HG02938 (cell line): ENCODE results near the gene RRBP1.

Experiments
- ATAC-seq: cut with Tn5 transposase; IDR thresholded peaks from one replicate; pipeline ENCODE4 v1.9.1; 2021; ENCODE audit warnings: mild to moderate bottlenecking, moderate library complexity; ENCODE audit not compliant: unreplicated experiment

RRBP1 gene, protein sequence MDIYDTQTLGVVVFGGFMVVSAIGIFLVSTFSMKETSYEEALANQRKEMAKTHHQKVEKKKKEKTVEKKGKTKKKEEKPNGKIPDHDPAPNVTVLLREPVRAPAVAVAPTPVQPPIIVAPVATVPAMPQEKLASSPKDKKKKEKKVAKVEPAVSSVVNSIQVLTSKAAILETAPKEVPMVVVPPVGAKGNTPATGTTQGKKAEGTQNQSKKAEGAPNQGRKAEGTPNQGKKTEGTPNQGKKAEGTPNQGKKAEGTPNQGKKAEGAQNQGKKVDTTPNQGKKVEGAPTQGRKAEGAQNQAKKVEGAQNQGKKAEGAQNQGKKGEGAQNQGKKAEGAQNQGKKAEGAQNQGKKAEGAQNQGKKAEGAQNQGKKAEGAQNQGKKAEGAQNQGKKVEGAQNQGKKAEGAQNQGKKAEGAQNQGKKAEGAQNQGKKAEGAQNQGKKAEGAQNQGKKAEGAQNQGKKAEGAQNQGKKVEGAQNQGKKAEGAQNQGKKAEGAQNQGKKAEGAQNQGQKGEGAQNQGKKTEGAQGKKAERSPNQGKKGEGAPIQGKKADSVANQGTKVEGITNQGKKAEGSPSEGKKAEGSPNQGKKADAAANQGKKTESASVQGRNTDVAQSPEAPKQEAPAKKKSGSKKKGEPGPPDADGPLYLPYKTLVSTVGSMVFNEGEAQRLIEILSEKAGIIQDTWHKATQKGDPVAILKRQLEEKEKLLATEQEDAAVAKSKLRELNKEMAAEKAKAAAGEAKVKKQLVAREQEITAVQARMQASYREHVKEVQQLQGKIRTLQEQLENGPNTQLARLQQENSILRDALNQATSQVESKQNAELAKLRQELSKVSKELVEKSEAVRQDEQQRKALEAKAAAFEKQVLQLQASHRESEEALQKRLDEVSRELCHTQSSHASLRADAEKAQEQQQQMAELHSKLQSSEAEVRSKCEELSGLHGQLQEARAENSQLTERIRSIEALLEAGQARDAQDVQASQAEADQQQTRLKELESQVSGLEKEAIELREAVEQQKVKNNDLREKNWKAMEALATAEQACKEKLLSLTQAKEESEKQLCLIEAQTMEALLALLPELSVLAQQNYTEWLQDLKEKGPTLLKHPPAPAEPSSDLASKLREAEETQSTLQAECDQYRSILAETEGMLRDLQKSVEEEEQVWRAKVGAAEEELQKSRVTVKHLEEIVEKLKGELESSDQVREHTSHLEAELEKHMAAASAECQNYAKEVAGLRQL (N-terminal part only)

DNA sequence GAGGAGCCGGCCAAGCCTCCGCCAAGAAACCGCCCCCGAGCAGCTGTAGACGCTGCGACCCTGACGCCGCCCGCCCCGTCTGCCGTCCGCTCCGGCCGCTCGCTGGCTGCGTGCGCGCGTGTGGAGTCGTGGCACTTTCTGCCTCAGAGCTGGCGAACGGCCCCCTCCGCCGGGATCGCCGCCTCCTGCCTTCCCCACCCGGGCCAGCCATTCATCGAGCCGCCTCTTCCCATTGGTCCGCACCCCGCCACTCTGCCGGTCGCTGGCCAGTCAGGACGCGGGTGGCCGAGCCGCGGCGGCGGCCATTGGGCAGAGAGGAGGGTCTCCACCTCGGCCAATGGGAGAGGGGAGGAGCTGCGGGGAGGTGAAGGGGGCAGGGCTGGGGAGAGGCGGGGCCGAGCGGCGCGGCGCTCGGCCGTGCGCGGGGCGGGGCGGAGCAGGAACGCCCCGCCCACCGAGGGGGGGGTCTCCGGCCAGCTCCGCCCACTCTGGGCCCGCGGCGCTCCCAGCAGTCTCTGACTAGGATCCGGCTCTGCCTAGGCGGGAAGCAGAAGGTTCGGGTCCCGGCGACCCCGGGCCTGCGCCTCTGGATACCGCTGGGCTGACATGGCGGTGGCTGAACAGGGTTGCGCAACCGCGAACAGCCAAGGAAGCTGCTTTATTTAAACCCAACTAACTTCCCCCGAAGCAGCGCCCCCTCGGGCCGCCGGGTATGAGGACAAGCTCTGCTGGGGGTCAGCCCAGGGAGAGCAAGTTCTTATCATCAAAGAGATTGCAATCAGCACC lies at the start of gene RRBP1:
RRBP1 (minus strand) TSS at position 140 of the 786 bp plus-strand sequence. CDS start 21,735 bp downstream, outside the sequence.
- ATAC-seq, result peak; percentile 81

DNA sequence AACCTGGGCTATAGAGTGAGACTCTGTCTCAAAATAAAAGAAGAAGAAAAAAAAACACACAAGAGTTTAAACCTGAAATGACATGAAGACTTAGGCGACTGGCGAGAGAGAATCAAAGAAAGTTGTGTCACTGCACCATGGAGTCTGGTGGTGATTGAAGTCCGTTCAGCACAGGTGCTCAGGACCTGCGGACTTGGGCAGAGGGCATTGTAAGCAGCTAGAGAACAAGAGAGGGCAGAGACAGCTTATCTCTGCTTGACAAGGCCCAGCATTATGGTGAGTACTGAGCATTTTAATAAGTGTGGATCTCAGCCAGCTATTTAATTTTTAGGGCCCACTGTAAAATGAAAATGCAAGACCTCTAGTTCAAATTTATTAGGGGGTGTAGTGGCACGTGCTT lies 49.2 kb upstream of the RRBP1 start:
- no peak for ATAC-seq

DNA sequence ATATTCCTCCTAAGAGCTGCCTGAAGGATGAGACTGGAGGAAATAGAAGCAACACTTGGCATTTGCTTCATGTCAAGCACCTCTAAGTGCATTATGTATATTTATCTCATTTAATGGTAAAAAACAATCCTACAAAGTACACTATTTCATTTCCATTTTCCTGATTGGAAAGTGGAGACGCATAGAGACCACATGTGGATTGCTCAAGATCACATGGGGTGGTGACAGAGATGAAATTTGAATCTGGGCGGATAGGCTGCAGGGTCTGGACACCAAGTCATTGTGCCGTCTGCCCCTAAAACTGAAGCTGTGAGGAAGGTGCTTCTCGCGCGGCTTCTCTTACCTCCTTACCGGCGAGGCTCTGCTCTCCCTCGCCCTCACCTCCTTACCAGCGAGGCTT lies 48.0 kb upstream of the RRBP1 start:
- ATAC-seq, result no peak

DNA sequence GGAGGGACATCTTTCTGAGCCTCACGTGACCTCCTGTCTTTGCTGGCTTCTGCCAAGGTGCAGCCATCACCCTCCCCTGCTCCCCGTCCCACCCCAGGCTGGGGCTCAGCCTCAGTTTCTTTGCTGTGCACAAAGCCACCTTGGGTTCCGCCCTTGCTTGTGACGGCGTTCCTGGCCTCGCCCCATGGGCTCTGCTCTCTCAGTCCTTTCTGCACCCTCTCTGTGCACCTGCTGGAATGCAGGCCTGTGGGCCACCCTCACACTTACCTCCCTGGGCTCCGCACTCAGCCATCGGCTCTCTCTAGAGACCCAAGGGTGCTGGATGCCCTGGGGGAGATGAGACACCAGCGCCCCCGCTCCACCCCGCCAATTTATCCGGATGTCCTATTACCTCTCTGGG lies 46.0 kb upstream of the RRBP1 start:
- no peak for ATAC-seq

DNA sequence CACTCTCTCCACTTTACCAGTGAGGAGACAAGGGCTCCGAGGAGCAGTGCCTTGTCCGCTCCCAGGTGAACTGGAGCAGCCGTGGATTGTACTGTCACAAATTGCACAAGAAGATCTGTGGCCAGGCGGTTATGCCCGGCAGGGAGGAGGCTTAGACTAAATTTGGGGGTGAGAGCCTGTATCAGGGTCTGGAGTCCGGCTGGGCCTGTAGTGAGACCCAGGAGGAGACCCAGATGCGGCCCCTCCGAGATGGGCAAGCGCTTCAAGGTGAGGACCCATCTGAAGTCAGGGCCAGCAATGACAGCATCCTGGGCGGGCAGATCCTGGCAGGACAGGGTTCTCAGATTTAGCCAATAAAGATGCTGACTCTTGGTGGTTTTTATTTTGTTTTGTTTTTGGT lies 45.3 kb upstream of the RRBP1 start:
- ATAC-seq, result no peak

DNA sequence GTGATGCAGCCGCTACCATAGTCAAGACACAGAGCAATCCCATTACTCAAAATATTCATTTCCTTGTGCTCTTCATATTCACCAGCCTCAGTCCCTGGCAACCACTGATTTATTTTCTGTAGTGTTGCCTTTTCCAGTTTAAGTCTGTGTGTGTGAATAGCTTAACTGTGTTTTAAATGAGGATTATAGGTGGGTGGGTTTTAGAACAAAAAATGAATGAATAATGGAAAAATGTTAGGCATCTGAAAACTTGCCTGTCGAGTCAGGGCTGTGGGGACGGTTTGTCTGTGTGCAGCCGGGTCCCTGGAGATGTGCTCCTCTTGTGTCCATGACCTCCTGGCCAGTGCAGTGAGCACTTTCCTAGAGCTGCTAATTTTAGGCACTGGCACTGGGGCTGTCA lies 44.9 kb upstream of the RRBP1 start:
- no peak for ATAC-seq

DNA sequence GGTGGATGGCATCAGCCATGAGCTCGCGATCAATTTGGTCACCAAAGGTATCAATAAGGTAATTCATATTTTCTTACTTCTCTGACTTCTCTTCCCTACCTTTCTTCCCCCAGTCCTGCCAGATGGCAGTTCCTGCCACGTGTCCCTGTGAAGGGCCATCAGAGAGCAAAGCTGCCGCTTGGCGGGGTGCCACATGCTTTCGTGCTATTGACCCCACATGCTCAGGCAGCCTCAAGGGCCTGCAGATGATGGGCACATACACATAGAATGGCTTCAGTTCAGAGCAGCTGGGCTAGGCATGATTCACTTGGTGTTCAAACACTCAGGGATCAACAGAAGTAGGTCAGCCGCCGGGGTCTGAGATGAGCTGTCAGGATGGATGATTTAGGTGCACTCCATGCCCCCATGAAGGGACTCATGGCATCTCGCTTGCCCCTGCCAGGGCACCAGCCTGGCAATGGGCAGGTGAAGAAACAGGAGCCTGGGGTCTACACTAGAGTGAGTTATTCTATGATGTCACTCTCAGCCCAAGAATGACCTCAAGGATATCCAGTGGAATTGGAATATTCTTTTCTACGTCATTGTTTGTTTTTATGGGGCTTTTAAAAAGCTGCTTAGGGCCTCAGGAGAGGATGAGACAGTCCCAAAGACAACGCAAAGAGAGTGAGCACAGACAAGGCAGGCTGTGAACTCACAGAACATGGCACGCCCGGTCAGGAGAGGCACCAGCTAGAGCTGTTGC lies 43.2 kb upstream of the RRBP1 start:
- no peak for ATAC-seq

DNA sequence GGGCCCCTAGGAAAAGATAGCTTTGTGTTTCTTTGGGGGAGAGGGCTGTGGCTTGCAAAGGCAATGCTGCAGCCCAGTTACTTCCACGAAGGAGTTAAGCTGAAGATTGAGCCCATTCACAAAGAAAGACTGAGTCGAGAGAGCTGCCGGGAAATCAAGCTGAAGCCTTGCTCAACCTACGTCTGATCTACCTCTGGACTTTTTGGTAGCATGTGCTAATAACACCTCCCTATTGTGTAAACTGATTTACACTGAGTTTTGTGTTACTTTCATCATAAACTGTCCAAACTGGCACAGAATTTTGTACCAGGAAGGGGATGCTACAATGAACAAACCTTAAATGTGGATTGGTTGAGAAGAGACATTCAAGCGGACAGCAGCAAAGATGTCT lies 41.3 kb upstream of the RRBP1 start:
- no peak for ATAC-seq

DNA sequence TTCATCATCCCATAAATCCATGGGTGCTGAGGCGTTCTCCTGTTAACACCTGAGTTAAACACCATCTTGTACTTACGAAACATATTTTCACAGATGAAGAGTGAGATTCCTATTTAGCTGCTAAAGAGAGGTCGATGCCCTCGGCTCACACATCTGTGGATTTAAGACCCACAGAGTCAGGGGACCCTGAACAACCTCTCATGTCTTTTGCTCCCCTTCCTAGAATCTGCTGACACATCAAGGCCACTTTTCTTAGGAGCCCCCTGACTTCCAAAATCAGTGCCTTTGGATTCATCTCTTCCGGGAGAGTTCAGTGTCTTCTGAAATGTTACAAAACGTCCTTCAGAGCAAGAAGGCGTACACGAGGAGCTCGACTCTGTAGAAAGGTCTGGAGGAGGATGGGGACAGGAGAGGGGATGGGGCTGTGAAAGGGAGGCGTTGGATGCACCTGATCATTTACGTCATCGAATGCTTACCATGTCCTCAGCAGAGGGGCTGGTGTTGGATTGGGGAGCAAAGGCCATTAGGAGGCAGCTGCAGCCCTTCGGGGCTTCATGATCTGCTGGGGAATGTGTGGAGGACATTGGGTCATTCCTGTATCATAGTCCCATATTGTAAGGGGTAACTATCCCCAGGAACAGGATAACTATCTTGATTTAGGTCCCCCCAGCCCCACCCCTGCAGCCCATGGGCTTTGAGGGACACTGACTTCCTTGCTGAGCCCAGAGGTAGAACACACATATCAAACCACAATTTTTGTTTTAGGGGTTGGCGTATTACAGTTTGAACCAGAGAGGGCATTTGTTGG lies 40.7 kb upstream of the RRBP1 start:
- no peak for ATAC-seq

DNA sequence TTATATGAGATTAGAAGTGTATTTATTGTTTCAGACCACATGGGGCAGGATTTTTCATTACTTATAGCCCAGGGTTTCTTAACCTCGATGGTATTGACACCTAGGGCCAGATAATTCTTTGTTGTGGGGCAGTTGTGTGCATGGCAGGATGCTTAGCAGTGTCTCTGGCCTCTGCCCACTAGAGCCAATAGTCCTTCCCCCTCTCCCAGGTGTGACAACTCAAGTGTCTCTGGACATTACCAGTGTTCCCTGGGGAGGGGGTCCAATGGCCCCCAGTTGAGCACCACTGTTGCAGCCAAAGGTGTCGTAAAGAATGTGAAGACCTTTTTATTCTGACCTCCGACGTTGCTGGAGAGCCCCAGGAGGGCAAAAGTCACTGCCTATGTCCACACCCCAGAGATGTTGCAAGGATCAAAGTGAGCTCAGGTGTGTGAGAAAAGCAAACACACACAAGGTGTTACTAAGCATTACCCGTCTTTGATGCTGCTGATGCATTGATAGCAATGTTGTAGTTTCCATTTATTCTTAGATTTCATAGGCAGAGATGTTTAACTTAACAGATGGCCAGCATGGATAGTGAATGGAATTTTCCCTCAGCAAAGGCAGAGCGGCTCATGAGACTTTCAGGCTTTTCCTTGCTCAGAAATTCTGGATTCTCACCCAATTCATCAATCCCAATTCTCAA lies 39.9 kb upstream of the RRBP1 start:
- ATAC-seq, result no peak

DNA sequence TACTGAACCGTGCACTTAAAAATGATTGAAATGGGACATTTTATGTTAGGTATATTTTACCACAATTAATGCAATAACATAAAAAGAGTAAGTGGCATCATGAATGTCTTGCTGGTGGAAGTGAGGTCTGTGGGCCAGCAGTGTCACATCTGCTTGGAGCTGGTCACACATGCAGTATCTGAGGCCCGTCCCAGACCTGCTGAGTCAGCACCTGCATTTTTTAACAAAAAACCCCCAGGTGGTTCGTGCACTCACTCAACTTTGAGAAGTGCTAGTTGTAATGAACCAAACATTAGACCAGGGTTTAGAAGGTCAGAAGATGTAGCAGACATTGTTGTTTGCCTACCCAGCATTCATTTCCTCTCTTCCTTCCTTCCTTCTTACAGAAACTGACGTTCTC lies 38.7 kb upstream of the RRBP1 start:
- no peak for ATAC-seq

DNA sequence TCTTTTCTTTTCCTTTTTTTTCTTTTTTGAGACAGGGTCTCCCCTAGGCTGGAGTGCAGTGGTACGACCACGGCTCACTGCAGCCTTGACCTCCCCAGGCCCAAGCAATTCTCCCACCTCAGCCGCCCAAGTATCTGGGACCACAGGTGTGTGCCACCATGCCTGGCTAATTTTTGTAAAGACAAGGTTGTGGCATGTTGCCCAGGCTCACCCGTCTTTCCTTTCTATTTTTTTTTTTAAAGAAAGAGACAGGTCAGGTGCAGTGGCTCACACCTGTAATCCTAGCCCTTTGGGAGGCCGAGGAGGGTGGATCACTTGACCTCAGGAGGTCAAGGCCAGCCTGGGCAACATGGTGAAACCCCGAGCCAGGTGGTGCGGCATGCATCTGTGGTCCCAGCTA lies 34.3 kb upstream of the RRBP1 start:
- ATAC-seq, result no peak

DNA sequence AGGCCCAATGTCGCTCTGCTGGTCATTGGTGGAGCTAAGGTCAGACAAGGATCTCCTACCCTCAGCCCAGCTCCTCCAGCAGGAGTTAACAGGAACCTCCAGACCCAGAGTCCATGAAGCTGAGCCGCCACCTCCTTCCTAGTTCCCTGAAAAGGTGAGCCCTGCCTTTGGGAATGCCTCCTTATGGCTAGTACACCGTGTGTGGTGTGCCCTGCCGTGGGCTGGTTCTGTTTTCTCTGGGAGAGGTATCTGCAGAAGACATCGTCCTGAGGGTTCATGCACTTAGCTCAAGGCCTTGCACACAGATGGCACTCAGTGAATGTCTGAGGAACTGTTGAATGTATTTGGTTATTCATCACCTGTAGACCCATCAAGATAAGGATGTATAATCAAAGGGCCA lies 33.0 kb upstream of the RRBP1 start:
- ATAC-seq, result no peak

DNA sequence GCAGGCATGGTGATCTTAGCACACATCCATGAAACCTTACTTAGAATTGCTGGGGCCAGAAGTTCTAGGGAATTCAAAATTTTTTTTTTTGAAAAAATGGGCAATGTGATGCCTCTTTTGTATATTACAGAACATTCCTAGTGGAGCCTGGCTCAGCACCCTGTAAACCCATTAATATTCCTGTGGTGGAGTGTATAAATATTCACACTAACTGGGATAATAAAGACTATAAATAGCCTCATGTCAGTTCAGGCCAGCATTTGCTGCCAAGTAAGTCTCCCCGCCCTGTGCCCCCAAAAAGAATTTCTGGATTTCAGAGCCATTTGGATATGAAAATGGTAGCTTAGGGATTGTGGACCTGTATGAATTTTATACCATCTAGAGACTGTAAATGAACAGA lies 32.6 kb upstream of the RRBP1 start:
- ATAC-seq, result no peak

DNA sequence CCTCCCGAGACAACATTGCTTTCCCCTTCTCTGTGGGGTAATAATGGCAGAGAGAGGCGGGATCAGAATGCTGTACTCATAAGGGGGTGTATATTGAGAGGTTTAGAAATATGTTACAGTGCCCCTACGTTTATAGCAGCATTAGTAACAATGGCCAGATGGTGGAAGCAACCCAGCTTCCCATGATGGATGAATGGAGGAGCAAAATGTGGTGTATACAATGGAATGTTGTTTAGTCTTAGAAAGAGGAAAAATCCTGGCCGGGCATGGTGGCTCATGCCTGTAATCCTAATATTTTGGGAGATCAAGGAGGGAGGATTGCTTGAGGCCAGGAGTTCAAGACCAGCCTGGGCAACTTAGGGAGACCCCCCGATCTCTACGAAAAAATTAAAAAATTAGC lies 30.7 kb upstream of the RRBP1 start:
- ATAC-seq, result no peak

DNA sequence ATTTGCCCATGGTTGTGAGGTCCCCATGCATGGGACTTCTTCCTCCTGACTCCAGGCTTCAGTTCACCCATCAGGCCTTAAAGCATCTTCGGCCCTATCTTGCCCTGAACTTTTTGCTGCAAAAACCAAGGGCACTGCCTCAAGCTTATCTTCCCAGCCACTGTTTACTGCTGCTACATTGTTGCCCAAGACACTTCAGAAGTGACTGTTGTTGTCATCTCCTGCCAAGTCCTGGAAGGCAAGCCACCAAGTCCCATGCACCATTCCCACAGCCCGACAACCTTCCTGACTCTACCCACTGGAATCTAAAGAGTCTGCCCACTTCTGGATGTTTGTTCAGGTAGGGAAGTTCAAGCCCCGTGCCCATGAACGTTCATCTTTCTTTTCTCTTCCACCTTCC lies 30.2 kb upstream of the RRBP1 start:
- no peak for ATAC-seq

DNA sequence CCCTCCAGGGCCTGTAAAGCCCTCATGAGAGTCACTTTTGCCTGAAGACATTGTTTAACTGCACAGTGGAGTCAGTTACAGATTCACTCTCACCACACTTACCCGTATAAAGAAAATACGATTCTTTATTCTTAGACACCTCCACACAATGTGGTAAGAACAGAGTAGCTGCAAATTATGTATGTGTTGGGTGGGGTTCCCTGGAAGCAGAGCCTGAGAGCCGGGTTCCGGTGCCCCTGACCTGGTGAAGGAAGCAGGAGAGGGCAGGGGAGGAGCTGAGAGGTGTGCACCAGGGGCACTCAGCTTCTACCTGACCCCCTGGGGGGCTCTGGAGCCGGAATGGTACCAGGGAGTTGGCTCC lies 29.2 kb upstream of the RRBP1 start:
- no peak for ATAC-seq

DNA sequence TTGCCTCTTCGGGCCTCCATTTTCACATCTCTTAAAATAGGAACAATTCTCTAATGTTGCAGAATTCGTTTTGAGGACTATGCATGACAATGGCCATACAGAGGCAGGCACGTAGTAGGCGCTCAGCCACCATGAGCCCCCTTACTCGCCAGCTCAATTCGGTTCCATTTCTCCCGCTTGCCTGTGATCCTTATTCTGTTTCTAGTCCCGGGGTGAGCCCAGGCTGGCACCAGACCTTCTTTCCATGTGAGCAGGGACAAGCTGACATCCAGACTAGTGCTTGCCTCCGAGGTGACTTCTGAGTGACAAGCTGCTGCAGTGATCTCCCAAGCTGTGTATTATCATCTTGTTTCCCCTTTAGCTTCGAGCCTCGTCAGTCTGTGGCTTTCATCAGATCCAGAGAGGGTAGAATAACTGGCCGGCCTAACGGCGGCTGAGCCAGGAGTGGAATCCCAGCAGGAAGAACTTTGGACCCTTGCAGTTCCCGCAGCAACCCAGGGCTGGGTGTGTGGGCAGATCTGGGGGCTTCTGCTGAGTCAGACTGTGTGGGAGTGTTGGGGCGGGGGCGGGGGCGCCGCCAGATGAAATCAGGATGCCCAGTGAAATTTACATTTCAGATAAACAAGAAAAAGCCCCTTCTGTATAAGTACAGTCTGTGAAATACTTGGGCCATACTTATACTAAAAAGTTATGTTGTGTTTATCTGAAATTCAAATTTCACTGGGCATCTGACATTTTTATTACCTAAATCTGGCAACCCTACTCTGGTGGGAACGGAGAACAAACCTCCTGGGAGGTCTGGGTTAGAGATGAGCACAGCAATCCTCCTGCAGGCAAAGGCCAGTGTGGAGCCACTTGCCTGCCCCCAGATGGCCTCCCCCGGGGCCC lies 28.6 kb upstream of the RRBP1 start:
- ATAC-seq, result no peak
